ENCODE data around the gene ITGAX.

Gene ITGAX

GRCh38 chr16:31403590-31404352 is 48.8 kb downstream of the ITGAX start:
- H3K9ac ChIP-seq (ENCODE audit: low read length): no peak overlapping the region
- H3K79me2 ChIP-seq (ENCODE audit: control insufficient read depth, insufficient read depth, low read length): no peaks in the 10 kb centered on the region
- no peaks in the 10 kb centered on the region for H3K27me3 ChIP-seq (ENCODE audit: insufficient read depth, low read length, poor library complexity)
- H3K4me3 ChIP-seq (ENCODE audit: low read length): no peak overlapping the region
- H3K36me3 ChIP-seq (ENCODE audit: control insufficient read depth, insufficient read depth, low read length): no peaks in the 10 kb centered on the region
- H3K56ac ChIP-seq (ENCODE audit: low read length): peak overlapping the region; percentile 25
- H3K23ac ChIP-seq (ENCODE audit: low read length): no peak overlapping the region
- H3K4me2 ChIP-seq (ENCODE audit: low read length): no peak overlapping the region
- H2BK120ac ChIP-seq (ENCODE audit: low read depth, low read length): no peak overlapping the region
- no peak overlapping the region for H4K5ac ChIP-seq (ENCODE audit: low read length)
- no CpG with 5 or more reads among the region's 21 CpGs for WGBS (ENCODE audit: extremely low coverage, insufficient coverage, low lambda C conversion rate)
- no peak for DNase-seq
- no peak overlapping the region for H3K18ac ChIP-seq (ENCODE audit: low read length)
- H2AK5ac ChIP-seq (ENCODE audit: low read length): no peak overlapping the region
- no peak overlapping the region for H2BK15ac ChIP-seq (replicated peaks; ENCODE audit: low read depth)
- H3K4ac ChIP-seq (ENCODE audit: low read depth, low read length): no peak overlapping the region
- H3K27ac ChIP-seq (ENCODE audit: low read depth, low read length): no peak overlapping the region
- no peaks in the 10 kb centered on the region for H3K79me1 ChIP-seq (ENCODE audit: low read length)
- no peaks in the 10 kb centered on the region for H3K4me1 ChIP-seq (ENCODE audit: control insufficient read depth, low read depth, low read length)
- no peak overlapping the region for H4K8ac ChIP-seq (ENCODE audit: low read depth, low read length)
- H2BK5ac ChIP-seq (ENCODE audit: low read length): no peak overlapping the region

GRCh38 chr16:31404353-31405064 is 49.5 kb downstream of the ITGAX start:
- H3K27me3 ChIP-seq (ENCODE audit: insufficient read depth, low read length, poor library complexity): no peaks in the 10 kb centered on the region
- no peak overlapping the region for H3K9ac ChIP-seq (ENCODE audit: low read length)
- no peak overlapping the region for H2BK120ac ChIP-seq (ENCODE audit: low read depth, low read length)
- H3K4me1 ChIP-seq (ENCODE audit: control insufficient read depth, low read depth, low read length): no peaks in the 10 kb centered on the region
- H3K4me2 ChIP-seq (ENCODE audit: low read length): no peak overlapping the region
- no peak overlapping the region for H2BK15ac ChIP-seq (replicated peaks; ENCODE audit: low read depth)
- no peak overlapping the region for H3K18ac ChIP-seq (ENCODE audit: low read length)
- WGBS (ENCODE audit: extremely low coverage, insufficient coverage, low lambda C conversion rate): no CpG with 5 or more reads among the region's 9 CpGs
- no peaks in the 10 kb centered on the region for H3K79me1 ChIP-seq (ENCODE audit: low read length)
- no peak overlapping the region for H2BK5ac ChIP-seq (ENCODE audit: low read length)
- no peak overlapping the region for H4K5ac ChIP-seq (ENCODE audit: low read length)
- H3K27ac ChIP-seq (ENCODE audit: low read depth, low read length): no peak overlapping the region
- H4K8ac ChIP-seq (ENCODE audit: low read depth, low read length): no peak overlapping the region
- no peak overlapping the region for H2AK5ac ChIP-seq (ENCODE audit: low read length)
- no peaks in the 10 kb centered on the region for H3K79me2 ChIP-seq (ENCODE audit: control insufficient read depth, insufficient read depth, low read length)
- no peak overlapping the region for H3K56ac ChIP-seq (ENCODE audit: low read length)
- H3K36me3 ChIP-seq (ENCODE audit: control insufficient read depth, insufficient read depth, low read length): no peaks in the 10 kb centered on the region
- H3K4me3 ChIP-seq (ENCODE audit: low read length): no peak overlapping the region
- no peak overlapping the region for H3K4ac ChIP-seq (ENCODE audit: low read depth, low read length)
- DNase-seq: no peak
- H3K23ac ChIP-seq (ENCODE audit: low read length): no peak overlapping the region

GRCh38 chr16:31407406-31407805 is 52.4 kb downstream of the ITGAX start:
- Histone ChIP-seq H3K18ac (ENCODE audit: low read length) (no peak overlapping the region), H3K9ac (ENCODE audit: low read length) (no peak overlapping the region), H3K56ac (ENCODE audit: low read length) (no peak overlapping the region), H4K8ac (ENCODE audit: low read depth, low read length) (no peak overlapping the region), H3K27ac (ENCODE audit: low read depth, low read length) (no peak overlapping the region), H3K4me3 (ENCODE audit: low read length) (no peak overlapping the region), H2AK5ac (ENCODE audit: low read length) (no peak overlapping the region), H2BK5ac (ENCODE audit: low read length) (no peak overlapping the region), H3K36me3 (ENCODE audit: control insufficient read depth, insufficient read depth, low read length) (no peaks in the 10 kb centered on the region), H2BK120ac (ENCODE audit: low read depth, low read length) (no peak overlapping the region), H3K79me1 (ENCODE audit: low read length) (no peaks in the 10 kb centered on the region), H4K5ac (ENCODE audit: low read length) (no peak overlapping the region), H3K79me2 (ENCODE audit: control insufficient read depth, insufficient read depth, low read length) (no peaks in the 10 kb centered on the region), H3K23ac (ENCODE audit: low read length) (no peak overlapping the region), H3K4me2 (ENCODE audit: low read length) (no peak overlapping the region), H3K4me1 (ENCODE audit: control insufficient read depth, low read depth, low read length) (no peaks in the 10 kb centered on the region), H3K27me3 (ENCODE audit: insufficient read depth, low read length, poor library complexity) (no peaks in the 10 kb centered on the region), H3K4ac (ENCODE audit: low read depth, low read length) (no peak overlapping the region), H2BK15ac (replicated peaks; ENCODE audit: low read depth) (no peak overlapping the region)
- DNase-seq: no peak
- WGBS (ENCODE audit: extremely low coverage, insufficient coverage, low lambda C conversion rate): no CpG with 5 or more reads among the region's 8 CpGs

- no peak overlapping the region for H3K4ac ChIP-seq (ENCODE audit: low read depth, low read length)
- no peak overlapping the region for H3K9ac ChIP-seq (ENCODE audit: low read length)
- no peaks in the 10 kb centered on the region for H3K79me2 ChIP-seq (ENCODE audit: control insufficient read depth, insufficient read depth, low read length)
Observed at GRCh38 chr16:31409433-31409832, 54.5 kb downstream of the ITGAX start.

GRCh38 chr16:31410082-31410481 is 55.1 kb downstream of the ITGAX start:
- no peak for DNase-seq
- Histone ChIP-seq H3K79me1 (ENCODE audit: low read length) (no peaks in the 10 kb centered on the region), H3K4ac (ENCODE audit: low read depth, low read length) (no peak overlapping the region), H3K9ac (ENCODE audit: low read length) (no peak overlapping the region), H3K36me3 (ENCODE audit: control insufficient read depth, insufficient read depth, low read length) (no peaks in the 10 kb centered on the region), H4K5ac (ENCODE audit: low read length) (no peak overlapping the region), H3K79me2 (ENCODE audit: control insufficient read depth, insufficient read depth, low read length) (no peaks in the 10 kb centered on the region), H2BK120ac (ENCODE audit: low read depth, low read length) (no peak overlapping the region), H3K4me1 (ENCODE audit: control insufficient read depth, low read depth, low read length) (no peaks in the 10 kb centered on the region), H3K4me2 (ENCODE audit: low read length) (no peak overlapping the region), H2BK15ac (replicated peaks; ENCODE audit: low read depth) (no peak overlapping the region), H3K23ac (ENCODE audit: low read length) (no peak overlapping the region), H3K27me3 (ENCODE audit: insufficient read depth, low read length, poor library complexity) (no peaks in the 10 kb centered on the region), H3K27ac (ENCODE audit: low read depth, low read length) (no peak overlapping the region), H4K8ac (ENCODE audit: low read depth, low read length) (no peak overlapping the region), H3K56ac (ENCODE audit: low read length) (no peak overlapping the region), H2AK5ac (ENCODE audit: low read length) (no peak overlapping the region), H2BK5ac (ENCODE audit: low read length) (no peak overlapping the region), H3K18ac (ENCODE audit: low read length) (no peak overlapping the region), H3K4me3 (ENCODE audit: low read length) (no peak overlapping the region)
- WGBS (ENCODE audit: extremely low coverage, insufficient coverage, low lambda C conversion rate): no CpG with 5 or more reads among the region's 9 CpGs

More at GRCh38 chr16:31409433-31409832, 54.5 kb downstream of the ITGAX start:
- no peak overlapping the region for H3K4me2 ChIP-seq (ENCODE audit: low read length)
- no peaks in the 10 kb centered on the region for H3K36me3 ChIP-seq (ENCODE audit: control insufficient read depth, insufficient read depth, low read length)
- no peak overlapping the region for H3K4me3 ChIP-seq (ENCODE audit: low read length)
- no peak overlapping the region for H3K18ac ChIP-seq (ENCODE audit: low read length)
- H3K23ac ChIP-seq (ENCODE audit: low read length): no peak overlapping the region
- no peaks in the 10 kb centered on the region for H3K79me1 ChIP-seq (ENCODE audit: low read length)
- H4K5ac ChIP-seq (ENCODE audit: low read length): no peak overlapping the region
- no peak for DNase-seq
- H3K56ac ChIP-seq (ENCODE audit: low read length): no peak overlapping the region
- no peak overlapping the region for H2BK120ac ChIP-seq (ENCODE audit: low read depth, low read length)
- H4K8ac ChIP-seq (ENCODE audit: low read depth, low read length): no peak overlapping the region
- no peak overlapping the region for H2AK5ac ChIP-seq (ENCODE audit: low read length)
- no peaks in the 10 kb centered on the region for H3K4me1 ChIP-seq (ENCODE audit: control insufficient read depth, low read depth, low read length)
- no peaks in the 10 kb centered on the region for H3K27me3 ChIP-seq (ENCODE audit: insufficient read depth, low read length, poor library complexity)
- whole genome bisulfite sequencing (ENCODE audit: extremely low coverage, insufficient coverage, low lambda C conversion rate): no CpG with 5 or more reads among the region's 3 CpGs
- H3K27ac ChIP-seq (ENCODE audit: low read depth, low read length): no peak overlapping the region
- H2BK5ac ChIP-seq (ENCODE audit: low read length): no peak overlapping the region
- H2BK15ac ChIP-seq (replicated peaks; ENCODE audit: low read depth): no peak overlapping the region
